Tibial artery (tissue), 4 donors: Measurements from ENCODE around the gene IGSF21.

ENCODE experiments used
- DNase-seq, 2 donors: peaks; one replicate each; pipeline ENCODE4 v3.0.0-alpha.2; 2019
- H3K27ac ChIP-seq, 2 donors: fragments of 200-600 bp; sonication (generic) in 1 of 2; 1 replicate in 1 of 2; 2 replicates in 1 of 2; pipeline ENCODE4 v1.5.1; 2018 to 2019; ENCODE audit warnings: mild to moderate bottlenecking in 1 of 2
- H3K27me3 ChIP-seq, 2 donors: fragments of 200-600 bp; sonication (generic) in 1 of 2; one replicate each; pipeline versions ENCODE4 v1.5.1 to v1.6.0; 2016 to 2019
- H3K36me3 ChIP-seq, 3 donors: fragments of 200-600 bp; sonication (generic) in 2 of 3; one replicate each; pipeline ENCODE4 v1.5.1; 2016 to 2019; ENCODE audit warnings: mild to moderate bottlenecking in 2 of 3
- H3K4me1 ChIP-seq, 4 donors: fragments of 200-600 bp; sonication (generic) in 2 of 4; 1 replicate in 3 of 4; 2 replicates in 1 of 4; pipeline ENCODE4 v1.5.1; 2016 to 2019
- H3K4me3 ChIP-seq, 2 donors: fragments of 200-600 bp; sonication (generic) in 1 of 2; 1 replicate in 1 of 2; 2 replicates in 1 of 2; pipeline ENCODE4 v1.5.1; 2018 to 2019; ENCODE audit warnings: mild to moderate bottlenecking in 2 of 2
- H3K9me3 ChIP-seq, 3 donors: fragments of 200-600 bp; sonication (generic) in 1 of 3; one replicate each; pipeline ENCODE4 v1.5.1; 2016 to 2019
- intact Hi-C: fragments of 100-400 bp; cut with DNase I; formaldehyde crosslinking; loops from one replicate; pipeline ENCODE4 v1.15.0; 2023; ENCODE audit warnings: low total_unique reads
- TF ChIP-seq, protein P1 (sequence below), 2 experiments: fragments of 200-600 bp in 1 of 2; fragments of 450-650 bp in 1 of 2; IDR thresholded peaks; one replicate each; pipeline ENCODE4 v1.5.1; 2017 to 2019; ENCODE audit warnings: antibody characterized with exemption in 2 of 2, mild to moderate bottlenecking in 1 of 2, moderate library complexity in 1 of 2

Gene IGSF21

DNA sequence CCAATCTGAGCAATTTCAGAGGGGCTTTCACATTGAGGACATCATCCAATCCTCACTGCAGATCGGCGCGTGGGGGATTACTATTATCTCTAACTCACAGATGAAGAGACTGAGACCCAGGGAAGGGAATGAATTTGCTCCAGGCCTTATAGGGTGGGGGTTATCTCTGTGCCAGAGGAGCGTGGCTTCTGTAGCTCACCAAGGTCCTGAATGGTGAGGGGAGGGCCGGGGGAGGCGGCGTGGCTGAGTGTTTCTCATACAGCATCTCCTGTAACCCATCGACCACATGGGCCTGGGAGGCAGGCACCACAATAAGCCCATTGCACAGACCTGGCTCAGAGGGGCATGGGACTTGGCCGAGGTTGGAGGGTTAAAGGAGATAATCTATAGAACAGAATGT is 230.2 kb downstream of the IGSF21 start:
- H3K27me3 ChIP-seq: peaks cover 0 to 30% of the 10 kb centered on the region in 2 donors
- DNase-seq: no peak
- H3K36me3 ChIP-seq: no peaks in the 10 kb centered on the region
- no peak overlapping the region for H3K27ac ChIP-seq
- intact Hi-C loops: no loop called here
- no peaks in the 10 kb centered on the region for H3K9me3 ChIP-seq
- TF ChIP-seq, protein P1, sequence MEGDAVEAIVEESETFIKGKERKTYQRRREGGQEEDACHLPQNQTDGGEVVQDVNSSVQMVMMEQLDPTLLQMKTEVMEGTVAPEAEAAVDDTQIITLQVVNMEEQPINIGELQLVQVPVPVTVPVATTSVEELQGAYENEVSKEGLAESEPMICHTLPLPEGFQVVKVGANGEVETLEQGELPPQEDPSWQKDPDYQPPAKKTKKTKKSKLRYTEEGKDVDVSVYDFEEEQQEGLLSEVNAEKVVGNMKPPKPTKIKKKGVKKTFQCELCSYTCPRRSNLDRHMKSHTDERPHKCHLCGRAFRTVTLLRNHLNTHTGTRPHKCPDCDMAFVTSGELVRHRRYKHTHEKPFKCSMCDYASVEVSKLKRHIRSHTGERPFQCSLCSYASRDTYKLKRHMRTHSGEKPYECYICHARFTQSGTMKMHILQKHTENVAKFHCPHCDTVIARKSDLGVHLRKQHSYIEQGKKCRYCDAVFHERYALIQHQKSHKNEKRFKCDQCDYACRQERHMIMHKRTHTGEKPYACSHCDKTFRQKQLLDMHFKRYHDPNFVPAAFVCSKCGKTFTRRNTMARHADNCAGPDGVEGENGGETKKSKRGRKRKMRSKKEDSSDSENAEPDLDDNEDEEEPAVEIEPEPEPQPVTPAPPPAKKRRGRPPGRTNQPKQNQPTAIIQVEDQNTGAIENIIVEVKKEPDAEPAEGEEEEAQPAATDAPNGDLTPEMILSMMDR (IDR thresholded peaks at IDR 0.05): no peak
- H3K4me3 ChIP-seq: no peak overlapping the region
- H3K4me1 ChIP-seq: no peaks in the 10 kb centered on the region

DNA sequence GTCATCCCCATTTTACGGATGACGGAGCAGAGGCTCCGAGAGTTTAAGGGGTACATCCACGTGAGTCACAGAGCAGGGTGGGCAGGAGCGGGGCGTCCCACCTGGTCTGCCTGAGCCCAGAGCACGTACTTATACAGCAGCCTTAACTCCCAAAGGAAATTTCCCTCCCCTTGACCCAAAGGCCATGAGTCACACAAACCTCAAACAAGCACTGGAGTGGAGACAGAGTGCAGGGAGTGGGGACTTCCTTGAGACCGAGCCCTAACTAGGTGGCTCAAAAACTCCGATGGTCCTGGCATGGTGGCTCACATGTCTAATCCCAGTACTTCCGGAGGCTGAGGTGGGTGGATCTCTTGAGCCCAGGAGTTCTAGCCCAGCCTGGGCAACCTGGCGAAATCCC is 231.6 kb downstream of the IGSF21 start:
- peaks cover 0 to 32% of the 10 kb centered on the region in 2 donors for H3K27me3 ChIP-seq
- no peak for DNase-seq

DNA sequence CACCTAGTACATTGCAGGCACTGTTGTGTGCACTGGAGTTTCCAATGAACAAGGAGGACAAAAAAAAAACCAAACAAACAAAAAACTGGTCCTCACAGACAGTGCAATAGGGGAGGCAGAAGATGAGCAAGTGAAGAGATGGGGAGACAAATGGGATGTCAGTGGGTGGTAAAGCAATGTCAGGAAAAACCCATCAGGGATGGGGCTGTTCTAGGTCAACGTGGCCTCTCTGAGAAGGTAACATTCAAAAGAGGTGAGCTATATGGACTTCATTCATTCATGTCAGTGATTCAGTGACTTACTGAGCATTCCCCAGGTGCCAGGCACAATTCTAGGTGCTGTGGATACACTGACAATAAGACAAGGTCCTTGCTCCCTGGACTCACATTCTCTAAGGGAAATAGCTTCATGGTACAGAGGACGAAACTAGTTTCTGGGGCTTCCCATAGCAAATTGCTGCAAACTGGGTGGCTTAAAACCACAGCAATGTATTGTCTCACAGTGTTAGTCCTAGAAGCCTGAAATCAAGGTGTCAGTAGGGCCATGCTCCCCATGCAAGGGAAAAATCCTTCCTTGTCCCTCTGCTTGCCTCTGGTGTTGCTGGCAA is 232.7 kb downstream of the IGSF21 start:
- H3K4me1 ChIP-seq: no peaks in the 10 kb centered on the region
- no peak overlapping the region for H3K4me3 ChIP-seq
- no peaks in the 10 kb centered on the region for H3K9me3 ChIP-seq
- TF ChIP-seq, protein P1 (IDR thresholded peaks at IDR 0.05): no peak
- H3K27me3 ChIP-seq: peaks cover 0 to 28% of the 10 kb centered on the region in 2 donors
- no peak overlapping the region for H3K27ac ChIP-seq
- no peaks in the 10 kb centered on the region for H3K36me3 ChIP-seq
- DNase-seq: no peak
- intact Hi-C loops: no loop called here

More for the DNA sequence above, 231.6 kb downstream of the IGSF21 start:
- H3K27ac ChIP-seq: no peak overlapping the region
- no peaks in the 10 kb centered on the region for H3K9me3 ChIP-seq
- H3K36me3 ChIP-seq: no peaks in the 10 kb centered on the region
- TF ChIP-seq, protein P1 (IDR thresholded peaks at IDR 0.05): no peak
- H3K4me3 ChIP-seq: no peak overlapping the region
- H3K4me1 ChIP-seq: no peaks in the 10 kb centered on the region
- intact Hi-C loops: no loop called here

DNA sequence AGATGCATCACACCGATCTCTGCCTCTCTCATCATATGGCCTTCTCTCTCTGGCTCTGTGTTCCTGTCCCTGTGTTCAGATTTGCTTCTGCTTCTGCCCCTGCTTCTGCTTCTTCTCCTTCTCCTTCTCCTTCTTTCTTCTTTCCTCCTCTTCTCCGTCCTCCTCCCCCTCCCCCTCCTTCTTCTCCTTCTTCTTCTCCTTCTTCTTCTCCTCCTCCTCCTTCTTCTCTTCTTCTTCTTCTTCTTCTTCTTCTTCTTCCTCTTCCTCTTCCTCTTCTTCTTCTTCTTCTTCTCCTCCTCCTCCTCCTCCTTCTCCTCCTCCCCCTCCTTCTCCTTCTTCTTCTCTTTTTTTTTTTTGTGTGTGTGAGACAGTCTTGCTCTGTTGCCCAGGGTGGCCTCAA is 233.2 kb downstream of the IGSF21 start:
- Histone ChIP-seq H3K27me3 (peaks cover 0 to 28% of the 10 kb centered on the region in 2 donors), H3K27ac (no peak overlapping the region), H3K36me3 (no peaks in the 10 kb centered on the region), H3K4me1 (no peaks in the 10 kb centered on the region), H3K4me3 (no peak overlapping the region), H3K9me3 (no peaks in the 10 kb centered on the region)
- TF ChIP-seq, protein P1 (IDR thresholded peaks at IDR 0.05): no peak
- intact Hi-C loops: no loop called here
- no peak for DNase-seq

DNA sequence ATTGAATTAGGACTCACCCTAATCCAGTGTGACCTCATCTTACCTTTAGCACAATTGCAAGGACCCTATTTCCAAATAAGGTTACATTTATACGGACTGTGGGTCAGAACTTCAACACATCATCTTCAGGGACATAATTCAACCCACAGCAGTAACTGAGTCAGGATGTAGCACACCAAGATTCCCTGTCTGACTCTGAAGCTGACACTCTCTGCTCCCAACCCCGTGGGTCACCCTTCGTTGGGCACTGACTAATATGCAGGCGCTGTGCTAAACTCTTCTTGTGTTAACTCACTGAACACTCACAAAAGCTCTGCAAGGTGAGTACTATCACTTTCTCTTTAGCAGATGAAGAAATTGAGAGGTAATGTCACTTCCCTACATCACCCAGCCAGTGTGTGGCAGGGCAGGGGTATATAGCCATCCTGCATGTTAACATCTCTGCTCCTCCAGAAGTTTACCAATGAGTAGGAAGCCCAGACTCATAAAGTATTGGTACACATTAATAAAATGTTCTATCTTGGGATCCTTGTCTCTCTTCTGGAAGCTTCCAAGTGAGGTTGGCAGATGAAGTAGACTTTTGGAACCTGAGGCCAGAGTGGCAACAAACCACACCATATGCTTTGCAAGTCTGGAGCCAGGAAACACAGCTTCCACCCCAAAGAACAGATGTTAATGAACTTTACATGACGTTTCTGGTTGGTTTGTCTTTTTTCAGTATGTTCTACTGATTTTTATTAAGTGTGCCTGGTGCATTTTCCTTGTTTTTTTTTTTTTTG is 233.9 kb downstream of the IGSF21 start:
- no peak overlapping the region for H3K27ac ChIP-seq
- no peak overlapping the region for H3K4me3 ChIP-seq
- H3K4me1 ChIP-seq: no peaks in the 10 kb centered on the region
- peaks cover 0 to 33% of the 10 kb centered on the region in 2 donors for H3K27me3 ChIP-seq
- TF ChIP-seq, protein P1 (IDR thresholded peaks at IDR 0.05): no peak
- no peaks in the 10 kb centered on the region for H3K36me3 ChIP-seq
- no peak for DNase-seq
- no peaks in the 10 kb centered on the region for H3K9me3 ChIP-seq
- intact Hi-C loops: no loop called here
